HG03025 (cell line): Measurements from ENCODE around the gene PLA2G4E.
A peak's percentile ranks its signal among the peaks of the same experiment; 100 is the strongest.

Experiments used
- ATAC-seq: cut with Tn5 transposase; IDR thresholded peaks from one replicate; pipeline ENCODE4 v1.9.1; 2021; ENCODE audit warnings: mild to moderate bottlenecking, moderate library complexity; ENCODE audit not compliant: unreplicated experiment, low FRiP score

Gene PLA2G4E

GRCh38 chr15:41958002-41958420, 62.8 kb downstream of the PLA2G4E start:
- ATAC-seq, result no peak

GRCh38 chr15:41957021-41957897, 63.6 kb downstream of the PLA2G4E start:
- peak; percentile 66 for ATAC-seq

- ATAC-seq, result no peak
Measured at GRCh38 chr15:41955807-41956525, 64.9 kb downstream of the PLA2G4E start.

- ATAC-seq, result no peak
Measured at GRCh38 chr15:41955100-41955499, 65.7 kb downstream of the PLA2G4E start.

- no peak for ATAC-seq
Measured at GRCh38 chr15:41954036-41954435, 66.8 kb downstream of the PLA2G4E start.

- no peak for ATAC-seq
Measured at GRCh38 chr15:41952013-41952563, 68.8 kb downstream of the PLA2G4E start.

GRCh38 chr15:41951571-41951970, 69.3 kb downstream of the PLA2G4E start:
- ATAC-seq, result no peak

GRCh38 chr15:41950489-41950888, 70.4 kb downstream of the PLA2G4E start:
- ATAC-seq, result no peak

GRCh38 chr15:41950127-41950483, 70.7 kb downstream of the PLA2G4E start:
- no peak for ATAC-seq

GRCh38 chr15:41949401-41950126, 71.3 kb downstream of the PLA2G4E start:
- no peak for ATAC-seq

- ATAC-seq, result no peak
Measured at GRCh38 chr15:41948490-41948889, 72.4 kb downstream of the PLA2G4E start.

- no peak for ATAC-seq
Measured at GRCh38 chr15:41946970-41947369, 73.9 kb downstream of the PLA2G4E start.

- no peak for ATAC-seq
Measured at GRCh38 chr15:41945731-41946130, 75.1 kb downstream of the PLA2G4E start.

GRCh38 chr15:41945221-41945620, 75.6 kb downstream of the PLA2G4E start:
- ATAC-seq, result no peak

GRCh38 chr15:41944313-41944940, 76.4 kb downstream of the PLA2G4E start:
- ATAC-seq, result no peak

- no peak for ATAC-seq
Measured at GRCh38 chr15:41943543-41944312, 77.1 kb downstream of the PLA2G4E start.

- ATAC-seq, result no peak
Measured at GRCh38 chr15:41942886-41943285, 78.0 kb downstream of the PLA2G4E start.

GRCh38 chr15:41941644-41942415, 79.0 kb downstream of the PLA2G4E start:
- ATAC-seq, result no peak

- ATAC-seq, result no peak
Measured at GRCh38 chr15:41940441-41940857, 80.4 kb downstream of the PLA2G4E start.
